ENCODE data around the gene APBB2.

DNA sequence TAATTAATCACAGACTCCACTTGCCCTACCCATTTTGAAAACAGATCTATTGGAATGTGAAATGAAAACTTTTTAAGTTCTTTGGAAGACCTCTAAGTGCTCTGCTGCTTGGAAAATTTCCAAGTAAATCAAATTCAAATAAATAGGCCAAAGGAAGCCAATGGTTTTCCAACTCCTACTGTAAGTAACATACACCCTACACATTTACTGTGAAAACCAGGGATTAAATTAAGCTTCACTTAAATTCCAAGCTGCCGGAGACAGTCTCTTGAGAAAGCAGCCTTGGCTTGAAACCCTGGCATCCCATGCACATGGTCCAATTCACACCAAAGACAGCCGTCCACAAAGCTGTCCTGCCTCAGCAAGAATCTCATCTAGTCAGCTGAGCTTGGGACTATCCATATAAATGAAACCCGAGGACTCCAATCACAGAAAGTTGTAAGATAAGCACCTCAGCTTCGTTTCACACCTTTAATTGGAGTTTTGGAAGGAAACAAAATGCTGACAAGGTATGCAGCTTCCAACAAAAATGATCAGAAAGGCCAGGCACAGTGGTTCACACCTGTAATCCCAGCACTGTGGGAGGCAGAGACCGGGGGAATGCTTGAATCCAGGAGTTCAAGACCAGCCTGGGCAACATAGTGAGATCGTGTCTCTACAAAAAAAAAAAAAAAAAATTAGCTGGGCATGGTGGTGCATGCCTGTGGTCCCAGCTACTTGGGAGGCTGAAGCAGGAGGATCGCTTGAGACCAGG, 88.6 kb downstream of the APBB2 start:
- no peak for TF ChIP-seq ZNF423 (CRISPR knock-in tag; IDR thresholded peaks at IDR 0.05)
- TF ChIP-seq FOXJ3 (CRISPR knock-in tag; IDR thresholded peaks at IDR 0.05; ENCODE audit: borderline replicate concordance), result no peak
- TF ChIP-seq ZNF671 (CRISPR knock-in tag; IDR thresholded peaks at IDR 0.05), result no peak
- TF ChIP-seq CTCF (IDR thresholded peaks at IDR 0.05), result no peak
- TF ChIP-seq SMAD4 (CRISPR knock-in tag; IDR thresholded peaks at IDR 0.05), result no peak
- no peak for TF ChIP-seq E2F1 (CRISPR knock-in tag; IDR thresholded peaks at IDR 0.05)
- TF ChIP-seq, protein P1, sequence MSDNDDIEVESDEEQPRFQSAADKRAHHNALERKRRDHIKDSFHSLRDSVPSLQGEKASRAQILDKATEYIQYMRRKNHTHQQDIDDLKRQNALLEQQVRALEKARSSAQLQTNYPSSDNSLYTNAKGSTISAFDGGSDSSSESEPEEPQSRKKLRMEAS (CRISPR knock-in tag; IDR thresholded peaks at IDR 0.05), result no peak
- TF ChIP-seq ESRRA (CRISPR knock-in tag; IDR thresholded peaks at IDR 0.05; ENCODE audit: borderline replicate concordance), result no peak
- TF ChIP-seq MYBL2 (CRISPR knock-in tag; IDR thresholded peaks at IDR 0.05), result no peak
